GM12801 (cell line): ENCODE results near the gene DCP1A.

Source experiments
- TF ChIP-seq, protein P1 (sequence below): IDR thresholded peaks from one replicate; pipeline ENCODE4 v1.5.1; 2011; ENCODE audit warnings: control low read depth; ENCODE audit not compliant: insufficient read length; ENCODE audit errors: extremely low read depth

DCP1A gene

DNA sequence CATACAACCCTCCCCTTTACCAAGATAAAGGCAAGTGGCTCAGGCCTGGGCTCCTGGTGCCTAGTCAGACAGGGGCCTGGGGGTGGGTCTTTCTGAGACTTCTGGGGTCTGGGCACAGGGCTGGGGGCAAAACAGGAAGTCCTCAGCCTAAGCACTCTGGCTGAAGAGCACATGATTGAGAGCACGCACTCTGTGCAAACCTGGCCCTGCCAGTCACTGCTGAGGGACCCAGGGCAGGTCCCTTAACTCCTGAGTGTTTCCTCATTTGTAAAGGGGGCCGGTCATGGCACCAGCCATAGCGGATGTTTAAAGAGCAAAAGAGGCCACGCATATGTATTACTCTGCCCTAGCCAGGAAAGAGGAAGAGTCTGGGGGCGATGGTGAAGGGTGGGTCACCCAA is 107.5 kb downstream of the DCP1A start:
- TF ChIP-seq, protein P1, sequence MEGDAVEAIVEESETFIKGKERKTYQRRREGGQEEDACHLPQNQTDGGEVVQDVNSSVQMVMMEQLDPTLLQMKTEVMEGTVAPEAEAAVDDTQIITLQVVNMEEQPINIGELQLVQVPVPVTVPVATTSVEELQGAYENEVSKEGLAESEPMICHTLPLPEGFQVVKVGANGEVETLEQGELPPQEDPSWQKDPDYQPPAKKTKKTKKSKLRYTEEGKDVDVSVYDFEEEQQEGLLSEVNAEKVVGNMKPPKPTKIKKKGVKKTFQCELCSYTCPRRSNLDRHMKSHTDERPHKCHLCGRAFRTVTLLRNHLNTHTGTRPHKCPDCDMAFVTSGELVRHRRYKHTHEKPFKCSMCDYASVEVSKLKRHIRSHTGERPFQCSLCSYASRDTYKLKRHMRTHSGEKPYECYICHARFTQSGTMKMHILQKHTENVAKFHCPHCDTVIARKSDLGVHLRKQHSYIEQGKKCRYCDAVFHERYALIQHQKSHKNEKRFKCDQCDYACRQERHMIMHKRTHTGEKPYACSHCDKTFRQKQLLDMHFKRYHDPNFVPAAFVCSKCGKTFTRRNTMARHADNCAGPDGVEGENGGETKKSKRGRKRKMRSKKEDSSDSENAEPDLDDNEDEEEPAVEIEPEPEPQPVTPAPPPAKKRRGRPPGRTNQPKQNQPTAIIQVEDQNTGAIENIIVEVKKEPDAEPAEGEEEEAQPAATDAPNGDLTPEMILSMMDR: no peak

DNA sequence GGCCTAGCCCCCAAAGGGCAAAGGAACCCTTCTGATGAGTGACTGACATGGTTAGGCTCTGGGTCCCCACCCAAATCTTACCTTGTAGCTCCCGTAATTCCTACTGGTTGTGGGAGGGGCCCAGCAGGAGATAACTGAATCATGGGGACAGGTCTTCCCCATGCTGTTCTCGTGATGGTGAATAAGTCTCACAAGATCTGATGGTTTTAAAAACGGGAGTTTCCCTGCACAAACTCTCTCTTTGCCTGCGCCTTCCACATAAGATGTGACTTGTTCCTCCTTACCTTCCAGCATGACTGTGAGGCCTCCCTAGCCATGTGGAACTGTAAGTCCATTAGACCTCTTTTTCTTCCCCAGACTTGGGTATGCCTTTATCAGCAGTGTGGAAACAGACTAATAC is 108.5 kb downstream of the DCP1A start:
- TF ChIP-seq, protein P1: no peak

DNA sequence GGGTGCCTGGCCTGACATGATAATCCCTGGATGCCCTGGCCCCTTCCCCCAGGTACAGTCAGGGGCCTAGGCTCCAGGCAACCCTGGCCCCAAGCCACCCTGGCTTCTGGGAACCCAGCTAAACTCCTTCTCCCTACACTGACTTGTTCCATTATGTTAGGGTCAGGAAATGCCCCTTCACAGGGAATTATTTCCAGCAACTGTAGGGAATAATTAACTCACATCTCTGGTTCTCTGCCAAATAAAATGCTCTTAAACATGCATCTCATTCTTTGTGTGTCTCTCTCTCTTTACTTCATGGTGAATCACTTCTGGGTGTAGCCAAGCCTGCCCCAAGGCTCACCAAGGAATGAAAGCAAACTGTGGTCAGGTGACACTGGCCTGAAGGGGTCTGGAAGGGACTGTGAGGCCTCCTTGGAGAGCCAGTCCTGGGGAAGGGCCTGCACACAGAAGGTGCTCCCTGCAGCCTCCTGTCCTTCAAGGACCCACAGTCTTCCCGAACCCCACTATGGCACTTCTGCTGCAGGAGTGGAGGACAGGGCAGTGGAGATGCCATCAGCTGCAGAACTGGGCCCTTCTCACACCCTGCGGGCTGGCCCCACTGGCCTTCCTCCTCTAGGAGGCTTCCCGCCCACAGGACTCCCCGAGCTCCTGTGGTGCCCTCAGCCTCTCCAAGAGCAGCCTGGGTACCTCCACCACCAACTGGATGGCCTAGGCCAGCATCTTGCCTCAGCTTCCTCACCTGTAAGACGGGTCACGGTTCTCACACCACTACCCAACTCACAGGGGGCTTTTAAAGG is 109.1 kb downstream of the DCP1A start:
- TF ChIP-seq, protein P1: no peak

DNA sequence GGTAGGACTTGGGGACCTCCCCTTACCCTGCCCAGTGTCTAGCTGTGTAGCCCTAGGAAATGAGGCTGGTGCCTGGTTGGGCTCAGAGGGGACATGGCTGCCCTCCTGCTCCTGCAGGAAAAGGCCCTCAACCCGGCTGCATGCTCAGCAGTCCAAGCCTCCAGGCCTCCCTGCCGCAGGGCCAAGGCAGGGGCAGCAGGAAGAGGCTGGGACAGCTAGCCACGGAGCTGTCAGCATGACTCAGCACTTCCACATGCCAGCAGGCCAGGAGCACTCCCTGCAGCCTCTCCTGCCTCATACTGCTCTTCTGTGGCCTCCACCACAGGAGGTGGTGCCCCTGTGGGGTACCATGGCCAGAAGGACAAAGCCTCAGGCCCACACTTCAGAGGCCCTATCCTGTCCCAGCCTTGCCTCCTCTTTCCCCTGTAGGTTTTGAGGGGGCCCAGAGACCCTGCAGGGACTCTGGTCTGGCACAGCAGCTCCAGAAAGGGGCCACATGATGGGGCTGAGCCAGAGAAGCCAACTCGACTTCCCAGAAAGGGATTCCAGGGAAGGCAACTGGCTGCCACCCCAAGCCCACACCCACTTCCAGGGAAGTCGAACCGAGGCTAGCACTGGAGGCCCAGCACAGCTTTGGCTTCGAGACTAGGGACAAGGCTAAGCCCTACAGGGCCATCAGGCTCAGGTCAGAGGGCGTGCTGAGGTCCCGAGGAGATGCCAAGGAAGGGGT is 111.1 kb downstream of the DCP1A start:
- TF ChIP-seq, protein P1: no peak

DNA sequence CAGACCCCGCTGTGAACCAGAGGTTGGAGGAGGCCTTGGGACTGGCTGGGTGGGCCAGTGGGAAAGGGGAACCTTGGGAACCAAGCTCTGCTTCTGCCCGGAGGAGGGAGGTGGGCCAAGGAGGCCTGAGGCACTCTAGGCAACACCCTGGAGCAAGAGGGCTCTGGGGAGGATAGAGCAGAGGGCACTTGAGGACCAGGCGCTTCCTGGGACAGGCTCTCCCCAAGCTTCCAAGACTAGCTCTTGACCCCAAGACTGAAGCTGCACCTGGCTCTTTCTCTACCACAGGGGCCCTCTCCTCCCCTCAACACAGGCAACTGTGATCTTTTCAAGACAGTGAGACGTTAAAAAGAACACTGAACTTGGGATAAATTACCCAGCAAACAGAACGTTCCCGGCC is 111.8 kb downstream of the DCP1A start:
- TF ChIP-seq, protein P1: no peak

DNA sequence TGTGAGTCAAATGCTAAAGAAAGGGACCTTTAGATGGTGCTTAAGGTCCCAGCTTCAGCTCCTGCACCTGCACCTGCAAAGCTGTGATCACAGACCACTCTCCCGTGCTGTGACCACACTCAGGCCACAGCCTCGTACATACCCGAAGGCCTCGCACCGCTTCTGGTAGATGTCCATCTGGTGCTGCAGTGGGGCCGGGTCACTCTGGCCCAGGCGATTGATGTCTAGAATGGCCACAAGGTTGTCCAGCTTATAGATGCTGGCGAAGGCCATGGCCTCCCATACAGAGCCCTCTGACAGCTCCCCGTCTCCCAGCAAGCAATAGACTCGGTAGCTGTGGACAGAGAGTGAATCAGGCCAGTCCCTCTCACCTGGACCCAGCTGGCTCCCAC is 112.5 kb downstream of the DCP1A start:
- TF ChIP-seq, protein P1: no peak

DNA sequence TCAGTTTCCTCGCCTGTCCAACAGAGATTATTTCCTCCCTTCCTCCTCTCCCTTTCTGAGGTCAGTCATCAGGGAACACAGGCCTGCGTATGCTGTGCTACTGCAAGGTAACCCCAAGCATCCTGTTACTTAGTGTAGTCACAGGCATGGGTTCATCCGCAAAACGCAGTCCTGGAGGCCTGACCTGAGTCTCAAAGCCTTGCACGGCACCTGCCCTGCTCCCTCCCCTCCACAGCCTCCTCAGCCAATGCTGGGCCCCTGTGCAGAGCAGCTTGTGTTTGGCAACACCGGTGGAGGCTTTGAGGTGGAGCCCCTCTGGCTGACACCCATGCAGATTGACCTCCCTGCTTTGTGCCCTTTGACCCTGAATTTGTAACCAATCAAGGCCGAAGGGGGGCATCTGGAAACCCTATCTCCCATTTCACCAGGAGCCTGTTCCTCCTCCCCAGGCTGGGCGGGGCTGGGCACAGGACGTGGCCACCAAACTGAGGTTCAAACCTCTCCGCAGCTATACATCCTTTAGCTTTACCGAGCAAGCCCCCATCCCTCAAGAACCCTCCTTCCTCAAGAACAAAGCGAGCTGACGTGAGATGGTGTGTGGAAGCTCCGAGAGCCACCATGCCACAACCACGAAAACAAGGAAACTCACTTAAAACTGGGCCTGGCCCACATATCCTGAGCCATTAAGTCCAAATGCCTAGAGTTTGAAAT is 113.1 kb downstream of the DCP1A start:
- TF ChIP-seq, protein P1: no peak
